ENCODE results near the gene CHAC2.

GRCh38 chr2:53769318-53769945 lies 1.8 kb downstream of the CHAC2 start:
- TF ChIP-seq CTCF (IDR thresholded peaks at IDR 0.05; ENCODE audit: poor library complexity) = no peak
- no peak for TF ChIP-seq EZH2 (IDR thresholded peaks at IDR 0.05; ENCODE audit: borderline replicate concordance)
- no peak for TF ChIP-seq EZH2phosphoT487 (IDR thresholded peaks at IDR 0.05; ENCODE audit: low read depth, severe bottlenecking, unreplicated experiment)

Data from hepatocyte (in vitro differentiated cells).